Stimulated activated CD8-positive, alpha-beta memory T cell treated with anti-CD3 and anti-CD28 coated beads, Interleukin-12 subunit alpha, Interleukin-12 subunit beta, amount 100 ng/mL, for 24 hours (primary cell): Measurements from ENCODE around the gene HIRIP3.
"Not testable (repeated sequence)": the region's sequence is repeated elsewhere in the genome, so short reads cannot be mapped to it uniquely, and the experiment has no call there.

Experiments
- DNase-seq: peaks from one replicate; pipeline ENCODE4 v3.0.0-alpha.2; 2020; ENCODE audit errors: extremely low read depth

The HIRIP3 gene

GRCh38 chr16:29995324-29995910 is at the start of gene HIRIP3:
Gene HIRIP3 (minus strand): TSS chr16:29995617. CDS start chr16:29995605, 12 bp downstream.
- peak; percentile 71 for DNase-seq

GRCh38 chr16:30041841-30042240 is 46.4 kb upstream of the HIRIP3 start:
- no peak for DNase-seq

- DNase-seq = not testable (repeated sequence)
Measured at GRCh38 chr16:30040690-30041089, 45.3 kb upstream of the HIRIP3 start.

- DNase-seq = no peak
Measured at GRCh38 chr16:30040221-30040620, 44.8 kb upstream of the HIRIP3 start.

- no peak for DNase-seq
Measured at GRCh38 chr16:30033270-30033669, 37.9 kb upstream of the HIRIP3 start.

GRCh38 chr16:30032083-30032819 is 36.8 kb upstream of the HIRIP3 start:
- DNase-seq = no peak

- DNase-seq = no peak
Measured at GRCh38 chr16:30031477-30031918, 36.1 kb upstream of the HIRIP3 start.

- no peak for DNase-seq
Measured at GRCh38 chr16:30030841-30031413, 35.5 kb upstream of the HIRIP3 start, which contains the start of gene TLCD3B. Gene TLCD3B (minus strand): TSS chr16:30031271. CDS start chr16:30030527, 744 bp downstream.

- no peak for DNase-seq
Measured at GRCh38 chr16:30030011-30030685, 34.7 kb upstream of the HIRIP3 start.

- no peak for DNase-seq
Measured at GRCh38 chr16:30028438-30029076, 33.1 kb upstream of the HIRIP3 start.

- DNase-seq = no peak
Measured at GRCh38 chr16:30027588-30028437, 32.4 kb upstream of the HIRIP3 start.

- no peak for DNase-seq
Measured at GRCh38 chr16:30026449-30026848, 31.0 kb upstream of the HIRIP3 start.

GRCh38 chr16:30025574-30025973 is 30.2 kb upstream of the HIRIP3 start:
- DNase-seq = no peak

- no peak for DNase-seq
Measured at GRCh38 chr16:30025156-30025555, 29.7 kb upstream of the HIRIP3 start.

GRCh38 chr16:30024451-30024850 is 29.0 kb upstream of the HIRIP3 start:
- no peak for DNase-seq

GRCh38 chr16:30023586-30023985 is 28.2 kb upstream of the HIRIP3 start:
- DNase-seq = no peak

- DNase-seq = no peak
Measured at GRCh38 chr16:30022887-30023286, 27.5 kb upstream of the HIRIP3 start, which contains the start of gene C16orf92. Gene C16orf92 (plus strand): TSS chr16:30023198. CDS start chr16:30023341, 143 bp downstream.

- DNase-seq = no peak
Measured at GRCh38 chr16:30018731-30019158, 23.3 kb upstream of the HIRIP3 start.

- not testable (repeated sequence) for DNase-seq
Measured at GRCh38 chr16:30017937-30018336, 22.5 kb upstream of the HIRIP3 start.

GRCh38 chr16:30017277-30017656 is 21.9 kb upstream of the HIRIP3 start:
- DNase-seq = no peak
